ENCODE results near the gene RNF224. TPM values are rescaled to one million over a fixed set of nuclear protein-coding genes. Genes with fewer than 3 reads are reported as not detected.

The RNF224 gene
- total and polyA plus RNA-seq, 2 of the 13 experiments (the other 11 are each of a cell fraction or from before 2014, with no cell fraction given): 0.09 TPM; not detected in 1

GRCh38 chr9:137241490-137242268 is 14.4 kb downstream of the RNF224 start (continued):
- TF ChIP-seq NR2C2 (CRISPR knock-in tag; IDR thresholded peaks at IDR 0.05; ENCODE audit: borderline replicate concordance) (peak; percentile 54; the same call in 1 of the 2 replicates), ZNF562 (CRISPR knock-in tag; IDR thresholded peaks at IDR 0.05; ENCODE audit: borderline replicate concordance) (no peak), HMGXB4 (CRISPR knock-in tag; IDR thresholded peaks at IDR 0.05; ENCODE audit: borderline replicate concordance in 1 of 2, low read depth in 1 of 2) (peak; percentile 10 to 24; a peak in 2 of 4 replicates), ZNF615 (CRISPR knock-in tag; IDR thresholded peaks at IDR 0.05; ENCODE audit: borderline replicate concordance) (no peak), BCL6 (CRISPR knock-in tag; IDR thresholded peaks at IDR 0.05) (0 out of 2 replicates have a peak, but pooled peaks have one; percentile 37), KDM2A (CRISPR knock-in tag; IDR thresholded peaks at IDR 0.05; ENCODE audit: borderline replicate concordance, low read depth) (peak; percentile 51; the same call in 1 of the 2 replicates), BRD4 (CRISPR knock-in tag; IDR thresholded peaks at IDR 0.05) (peak; percentile 37; the same call in 1 of the 2 replicates), PHB2 (IDR thresholded peaks at IDR 0.05; ENCODE audit: partially characterized antibody) (no peak), ZNF350 (CRISPR knock-in tag; IDR thresholded peaks at IDR 0.05; ENCODE audit: borderline replicate concordance, low read depth) (peak; percentile 63; the same call in 1 of the 2 replicates), RERE (CRISPR knock-in tag; IDR thresholded peaks at IDR 0.05; ENCODE audit: low read depth) (no peak), HOMEZ (CRISPR knock-in tag; IDR thresholded peaks at IDR 0.05; ENCODE audit: low read depth) (0 out of 2 replicates have a peak, but pooled peaks have one; percentile 18), BRCA1 (CRISPR knock-in tag; IDR thresholded peaks at IDR 0.05) (no peak), SMAD3 (CRISPR knock-in tag; IDR thresholded peaks at IDR 0.05) (0 out of 2 replicates have a peak, but pooled peaks have one; percentile 35), GABPB1 (CRISPR knock-in tag; IDR thresholded peaks at IDR 0.05) (peak; percentile 72; the same call in 1 of the 2 replicates), FLYWCH1 (CRISPR knock-in tag; IDR thresholded peaks at IDR 0.05) (no peak), ATF5 (CRISPR knock-in tag; IDR thresholded peaks at IDR 0.05; ENCODE audit: low read depth) (0 out of 2 replicates have a peak, but pooled peaks have one; percentile 33), ZNF724P (CRISPR knock-in tag; IDR thresholded peaks at IDR 0.05; ENCODE audit: borderline replicate concordance) (peak; percentile 89; the same call in 1 of the 2 replicates), ZNF235 (CRISPR knock-in tag; IDR thresholded peaks at IDR 0.05; ENCODE audit: borderline replicate concordance) (0 out of 2 replicates have a peak, but pooled peaks have one; percentile 49)
